K562 (cell line): ENCODE measurements around the gene ANKLE2. TPM values are rescaled to one million over a fixed set of nuclear protein-coding genes. Genes with fewer than 3 reads are reported as not detected.

Experiments used
- ATF4 ChIP-seq: fragments of 450-650 bp; formaldehyde crosslinking; IDR thresholded peaks from 2 replicates; pipeline ENCODE4 v1.4.0; 2022; ENCODE audit warnings: mild to moderate bottlenecking, moderate library complexity
- ETV1 ChIP-seq: fragments of 450-650 bp; conservative IDR thresholded peaks from 2 replicates; pipeline ENCODE4 v1.6.1; 2016; ENCODE audit warnings: missing genetic modification characterization, control low read depth, low read depth, missing compliant biosample characterization
- HLTF ChIP-seq: fragments of 450-650 bp; IDR thresholded peaks from 2 replicates; pipeline ENCODE4 v1.6.1; 2016
- MYNN ChIP-seq, 2 experiments: sonication (generic); formaldehyde crosslinking in 1 of 2; IDR thresholded peaks; 2 replicates each; pipeline versions ENCODE4 v1.5.0 to v1.6.1; 2016 to 2020; ENCODE audit warnings: antibody characterized with exemption in 1 of 2, missing genetic modification reagents in 1 of 2
- SIN3B ChIP-seq: fragments of 450-650 bp; IDR thresholded peaks from 2 replicates; pipeline ENCODE4 v1.6.1; 2017; ENCODE audit warnings: low read depth, mild to moderate bottlenecking, moderate library complexity
- TFAP4 ChIP-seq: sonication (generic); formaldehyde crosslinking; IDR thresholded peaks from 2 replicates; pipeline ENCODE4 v1.8.0; 2022; ENCODE audit warnings: missing genetic modification reagents, mild to moderate bottlenecking, moderate library complexity, borderline replicate concordance
- USF2 ChIP-seq: sonication (generic); formaldehyde crosslinking; IDR thresholded peaks from 2 replicates; pipeline ENCODE4 v1.5.0; 2020; ENCODE audit warnings: missing genetic modification reagents
- polyA plus RNA-seq, 8 experiments: library from polyadenylated mRNA; depleted of rRNA in 4 of 8; stranded (reverse) in 5 of 8; unstranded in 3 of 8; fragments of >200 nt; fragmentation: Nextera tagmentation in 2 of 8; fragmentation: Illumina TruSeq in 1 of 8; extraction: Ambion mirVana in 2 of 8; extraction: Trizol in 1 of 8; gene quantifications; 2 replicates each; pipeline versions ENCODE4 v1.2.1 to v1.2.3, GENCODE V29; 2011 to 2014; ENCODE audit warnings: inconsistent platforms in 1 of 8, missing spikeins in 1 of 8
- total RNA-seq, 7 experiments: library from RNA; depleted of rRNA in 6 of 7; stranded (reverse); fragments of >200 nt in 6 of 7; fragmentation: Illumina TruSeq in 2 of 7; extraction: Trizol in 2 of 7; gene quantifications; 2 replicates each; pipeline versions ENCODE4 v1.2.1 to v1.2.3, GENCODE V29; 2011 to 2021; ENCODE audit warnings: low replicate concordance in 1 of 7
- TF ChIP-seq, protein P1 (sequence below): IDR thresholded peaks from 3 replicates; pipeline ENCODE4 v1.6.1; 2011; ENCODE audit warnings: borderline replicate concordance, mild to moderate bottlenecking, moderate library complexity; ENCODE audit not compliant: insufficient read length; ENCODE audit errors: extremely low read depth
- TF ChIP-seq, protein P2 (sequence below): sonication (generic); formaldehyde crosslinking; IDR thresholded peaks from 2 replicates; pipeline ENCODE4 v1.8.0; 2022; ENCODE audit warnings: mild to moderate bottlenecking, low read depth, missing genetic modification reagents
- TF ChIP-seq, protein P3 (sequence below): fragments of 250-450 bp; sonication (Bioruptor Pico); IDR thresholded peaks from 2 replicates; pipeline ENCODE4 v1.8.0; 2022; ENCODE audit warnings: inconsistent platforms
- TF ChIP-seq, protein P4 (sequence below), 3 experiments: fragments of 200-800 bp in 1 of 3; fragments of 250-450 bp in 1 of 3; fragments of 450-650 bp in 1 of 3; sonication (Bioruptor Pico) in 1 of 3; sonication (Bioruptor generic) in 1 of 3; formaldehyde crosslinking in 1 of 3; IDR thresholded peaks; 2 replicates each; pipeline versions ENCODE4 v1.6.1 to v1.8.0; 2016 to 2022; ENCODE audit warnings: mild to moderate bottlenecking in 2 of 3, missing genetic modification characterization in 2 of 3, missing compliant biosample characterization in 1 of 3, moderate library complexity in 1 of 3

Gene ANKLE2
- total and polyA plus RNA-seq, 9 of the 15 experiments (the other 6 are each of a cell fraction or from before 2014, with no cell fraction given): 3.2 to 57.7 (median 45.6) TPM

GRCh38 chr12:132761032-132761920, at the start of gene ANKLE2 (continued):
- TF ChIP-seq USF2 (CRISPR knock-in tag): no peak
- TF ChIP-seq HLTF: 0 out of 2 replicates have a peak, but pooled peaks have one; percentile 22
- TF ChIP-seq, protein P1, sequence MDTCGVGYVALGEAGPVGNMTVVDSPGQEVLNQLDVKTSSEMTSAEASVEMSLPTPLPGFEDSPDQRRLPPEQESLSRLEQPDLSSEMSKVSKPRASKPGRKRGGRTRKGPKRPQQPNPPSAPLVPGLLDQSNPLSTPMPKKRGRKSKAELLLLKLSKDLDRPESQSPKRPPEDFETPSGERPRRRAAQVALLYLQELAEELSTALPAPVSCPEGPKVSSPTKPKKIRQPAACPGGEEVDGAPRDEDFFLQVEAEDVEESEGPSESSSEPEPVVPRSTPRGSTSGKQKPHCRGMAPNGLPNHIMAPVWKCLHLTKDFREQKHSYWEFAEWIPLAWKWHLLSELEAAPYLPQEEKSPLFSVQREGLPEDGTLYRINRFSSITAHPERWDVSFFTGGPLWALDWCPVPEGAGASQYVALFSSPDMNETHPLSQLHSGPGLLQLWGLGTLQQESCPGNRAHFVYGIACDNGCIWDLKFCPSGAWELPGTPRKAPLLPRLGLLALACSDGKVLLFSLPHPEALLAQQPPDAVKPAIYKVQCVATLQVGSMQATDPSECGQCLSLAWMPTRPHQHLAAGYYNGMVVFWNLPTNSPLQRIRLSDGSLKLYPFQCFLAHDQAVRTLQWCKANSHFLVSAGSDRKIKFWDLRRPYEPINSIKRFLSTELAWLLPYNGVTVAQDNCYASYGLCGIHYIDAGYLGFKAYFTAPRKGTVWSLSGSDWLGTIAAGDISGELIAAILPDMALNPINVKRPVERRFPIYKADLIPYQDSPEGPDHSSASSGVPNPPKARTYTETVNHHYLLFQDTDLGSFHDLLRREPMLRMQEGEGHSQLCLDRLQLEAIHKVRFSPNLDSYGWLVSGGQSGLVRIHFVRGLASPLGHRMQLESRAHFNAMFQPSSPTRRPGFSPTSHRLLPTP: no peak
- 0 out of 2 replicates have a peak, but pooled peaks have one; percentile 8 for TF ChIP-seq ETV1 (tag)
- TF ChIP-seq, protein P2, sequence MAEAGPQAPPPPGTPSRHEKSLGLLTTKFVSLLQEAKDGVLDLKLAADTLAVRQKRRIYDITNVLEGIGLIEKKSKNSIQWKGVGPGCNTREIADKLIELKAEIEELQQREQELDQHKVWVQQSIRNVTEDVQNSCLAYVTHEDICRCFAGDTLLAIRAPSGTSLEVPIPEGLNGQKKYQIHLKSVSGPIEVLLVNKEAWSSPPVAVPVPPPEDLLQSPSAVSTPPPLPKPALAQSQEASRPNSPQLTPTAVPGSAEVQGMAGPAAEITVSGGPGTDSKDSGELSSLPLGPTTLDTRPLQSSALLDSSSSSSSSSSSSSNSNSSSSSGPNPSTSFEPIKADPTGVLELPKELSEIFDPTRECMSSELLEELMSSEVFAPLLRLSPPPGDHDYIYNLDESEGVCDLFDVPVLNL: no peak
- TF ChIP-seq SIN3B: peak; percentile 81; the same call in 1 of the 2 replicates
- TF ChIP-seq ATF4: no peak
- TF ChIP-seq, protein P3, sequence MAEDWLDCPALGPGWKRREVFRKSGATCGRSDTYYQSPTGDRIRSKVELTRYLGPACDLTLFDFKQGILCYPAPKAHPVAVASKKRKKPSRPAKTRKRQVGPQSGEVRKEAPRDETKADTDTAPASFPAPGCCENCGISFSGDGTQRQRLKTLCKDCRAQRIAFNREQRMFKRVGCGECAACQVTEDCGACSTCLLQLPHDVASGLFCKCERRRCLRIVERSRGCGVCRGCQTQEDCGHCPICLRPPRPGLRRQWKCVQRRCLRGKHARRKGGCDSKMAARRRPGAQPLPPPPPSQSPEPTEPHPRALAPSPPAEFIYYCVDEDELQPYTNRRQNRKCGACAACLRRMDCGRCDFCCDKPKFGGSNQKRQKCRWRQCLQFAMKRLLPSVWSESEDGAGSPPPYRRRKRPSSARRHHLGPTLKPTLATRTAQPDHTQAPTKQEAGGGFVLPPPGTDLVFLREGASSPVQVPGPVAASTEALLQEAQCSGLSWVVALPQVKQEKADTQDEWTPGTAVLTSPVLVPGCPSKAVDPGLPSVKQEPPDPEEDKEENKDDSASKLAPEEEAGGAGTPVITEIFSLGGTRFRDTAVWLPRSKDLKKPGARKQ (CRISPR knock-in tag): no peak
- no peak for TF ChIP-seq MYNN (IDR thresholded peaks at IDR 0.05)
- TF ChIP-seq MYNN (CRISPR knock-in tag; IDR thresholded peaks at IDR 0.05): no peak
- TF ChIP-seq, protein P4, sequence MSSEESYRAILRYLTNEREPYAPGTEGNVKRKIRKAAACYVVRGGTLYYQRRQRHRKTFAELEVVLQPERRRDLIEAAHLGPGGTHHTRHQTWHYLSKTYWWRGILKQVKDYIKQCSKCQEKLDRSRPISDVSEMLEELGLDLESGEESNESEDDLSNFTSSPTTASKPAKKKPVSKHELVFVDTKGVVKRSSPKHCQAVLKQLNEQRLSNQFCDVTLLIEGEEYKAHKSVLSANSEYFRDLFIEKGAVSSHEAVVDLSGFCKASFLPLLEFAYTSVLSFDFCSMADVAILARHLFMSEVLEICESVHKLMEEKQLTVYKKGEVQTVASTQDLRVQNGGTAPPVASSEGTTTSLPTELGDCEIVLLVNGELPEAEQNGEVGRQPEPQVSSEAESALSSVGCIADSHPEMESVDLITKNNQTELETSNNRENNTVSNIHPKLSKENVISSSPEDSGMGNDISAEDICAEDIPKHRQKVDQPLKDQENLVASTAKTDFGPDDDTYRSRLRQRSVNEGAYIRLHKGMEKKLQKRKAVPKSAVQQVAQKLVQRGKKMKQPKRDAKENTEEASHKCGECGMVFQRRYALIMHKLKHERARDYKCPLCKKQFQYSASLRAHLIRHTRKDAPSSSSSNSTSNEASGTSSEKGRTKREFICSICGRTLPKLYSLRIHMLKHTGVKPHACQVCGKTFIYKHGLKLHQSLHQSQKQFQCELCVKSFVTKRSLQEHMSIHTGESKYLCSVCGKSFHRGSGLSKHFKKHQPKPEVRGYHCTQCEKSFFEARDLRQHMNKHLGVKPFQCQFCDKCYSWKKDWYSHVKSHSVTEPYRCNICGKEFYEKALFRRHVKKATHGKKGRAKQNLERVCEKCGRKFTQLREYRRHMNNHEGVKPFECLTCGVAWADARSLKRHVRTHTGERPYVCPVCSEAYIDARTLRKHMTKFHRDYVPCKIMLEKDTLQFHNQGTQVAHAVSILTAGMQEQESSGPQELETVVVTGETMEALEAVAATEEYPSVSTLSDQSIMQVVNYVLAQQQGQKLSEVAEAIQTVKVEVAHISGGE (CRISPR knock-in tag; IDR thresholded peaks at IDR 0.05): peak in 1 of 3 experiments; percentile 11; a peak in 1 of 6 replicates
- 0 out of 2 replicates have a peak, but pooled peaks have one; percentile 37 for TF ChIP-seq TFAP4 (CRISPR knock-in tag)
